ENCODE data around the gene CEP83. TPM values are rescaled to one million over a fixed set of nuclear protein-coding genes. Genes with fewer than 3 reads are reported as not detected.

CEP83 gene
- total RNA-seq, 6 experiments from 2014 or later = 7.2 to 8.8 (median 7.8) TPM

DNA sequence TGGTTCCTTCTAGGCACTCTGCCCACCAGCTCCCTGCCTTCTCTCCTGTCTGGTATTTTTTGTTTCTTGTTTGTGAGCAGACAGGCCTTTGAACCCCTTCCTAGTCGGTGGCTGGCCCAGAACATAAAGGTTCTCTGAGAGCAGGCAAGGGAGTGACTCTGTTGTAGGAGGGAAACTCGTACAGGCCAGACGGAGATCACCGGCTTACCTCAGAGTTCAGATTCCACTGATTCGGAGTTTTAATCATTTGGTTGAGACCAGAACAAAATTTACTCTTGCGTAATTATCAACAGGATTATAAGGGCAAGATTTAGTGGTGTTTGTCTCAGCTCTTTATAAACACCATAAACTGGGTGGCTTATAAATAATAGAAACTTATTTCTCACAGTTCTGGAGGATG is 182.9 kb downstream of the CEP83 start:
- TF ChIP-seq CTCF (IDR thresholded peaks at IDR 0.05) = no peak
- peaks cover 2% of the 10 kb centered on the region; the same call in 1 of the 2 replicates for H3K4me1 Mint-ChIP-seq (ENCODE audit: low read depth)
- H3K4me3 Mint-ChIP-seq = no peak overlapping the region
- DNase-seq = no peak
- H3K9me3 Mint-ChIP-seq = no peaks in the 10 kb centered on the region
- H3K27me3 Mint-ChIP-seq (ENCODE audit: insufficient read depth) = peaks cover 8% of the 10 kb centered on the region
- no peak overlapping the region for H3K27ac Mint-ChIP-seq
- H3K36me3 Mint-ChIP-seq (ENCODE audit: low read depth) = no peaks in the 10 kb centered on the region

- Mint-ChIP-seq H3K4me3 (no peak overlapping the region), H3K9me3 (no peaks in the 10 kb centered on the region), H3K27ac (no peak overlapping the region), H3K36me3 (ENCODE audit: low read depth) (no peaks in the 10 kb centered on the region), H3K4me1 (ENCODE audit: low read depth) (peaks cover 9% of the 10 kb centered on the region), H3K27me3 (ENCODE audit: insufficient read depth) (peaks cover 7% of the 10 kb centered on the region)
- no peak for TF ChIP-seq CTCF (IDR thresholded peaks at IDR 0.05)
- DNase-seq = no peak
These were observed 186.4 kb downstream of the CEP83 start for GRCh38 chr12:94273272-94273671.

DNA sequence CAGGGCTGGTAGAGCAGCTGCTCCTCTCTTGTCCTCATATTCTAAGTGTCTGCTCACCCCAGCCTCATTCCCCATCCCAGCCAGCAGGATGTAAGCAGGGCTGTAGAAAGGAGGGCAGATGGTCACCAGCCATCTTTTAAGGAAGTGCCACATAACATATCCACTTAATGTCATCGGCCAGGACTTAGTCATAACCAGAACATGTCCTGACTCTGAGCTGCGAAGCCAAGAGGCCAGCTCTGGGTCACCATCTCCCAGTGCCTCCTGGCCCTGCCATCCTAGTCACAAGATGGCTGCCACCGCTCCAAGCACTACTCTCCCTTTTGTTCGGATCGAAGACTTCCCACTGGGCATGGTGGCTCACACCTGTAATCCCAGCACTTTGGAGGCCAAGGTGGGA is 187.4 kb downstream of the CEP83 start:
- no peak overlapping the region for H3K4me3 Mint-ChIP-seq
- peaks cover 8% of the 10 kb centered on the region for H3K27me3 Mint-ChIP-seq (ENCODE audit: insufficient read depth)
- no peak overlapping the region for H3K27ac Mint-ChIP-seq
- H3K9me3 Mint-ChIP-seq = no peaks in the 10 kb centered on the region
- no peak for DNase-seq
- no peaks in the 10 kb centered on the region for H3K36me3 Mint-ChIP-seq (ENCODE audit: low read depth)
- H3K4me1 Mint-ChIP-seq (ENCODE audit: low read depth) = peaks cover 19% of the 10 kb centered on the region
- no peak for TF ChIP-seq CTCF (IDR thresholded peaks at IDR 0.05)

DNA sequence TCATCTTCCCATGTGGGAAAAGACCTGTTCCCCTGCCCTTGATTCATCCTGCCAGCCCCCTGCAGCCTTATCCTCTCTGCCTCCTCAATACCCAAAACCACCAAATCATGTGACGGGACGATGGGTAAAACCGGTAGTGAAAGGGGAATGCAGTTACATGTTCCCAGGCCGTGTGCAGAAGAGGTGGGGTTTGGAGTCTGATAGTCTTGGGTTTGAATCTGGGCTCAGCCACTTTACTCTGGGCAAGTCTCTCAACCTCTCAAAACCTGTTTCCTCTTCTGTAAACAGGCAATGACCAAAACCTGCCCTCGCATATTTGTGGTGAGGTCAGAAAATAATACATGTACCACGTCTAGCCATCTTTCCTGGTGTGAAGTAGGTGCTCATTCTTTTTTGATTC is 188.3 kb downstream of the CEP83 start:
- H3K9me3 Mint-ChIP-seq = no peaks in the 10 kb centered on the region
- TF ChIP-seq CTCF (IDR thresholded peaks at IDR 0.05) = no peak
- peaks cover 28% of the 10 kb centered on the region for H3K4me1 Mint-ChIP-seq (ENCODE audit: low read depth)
- H3K27ac Mint-ChIP-seq = no peak overlapping the region
- no peak for DNase-seq
- H3K4me3 Mint-ChIP-seq = no peak overlapping the region
- H3K36me3 Mint-ChIP-seq (ENCODE audit: low read depth) = no peaks in the 10 kb centered on the region
- peaks cover 8% of the 10 kb centered on the region for H3K27me3 Mint-ChIP-seq (ENCODE audit: insufficient read depth)

DNA sequence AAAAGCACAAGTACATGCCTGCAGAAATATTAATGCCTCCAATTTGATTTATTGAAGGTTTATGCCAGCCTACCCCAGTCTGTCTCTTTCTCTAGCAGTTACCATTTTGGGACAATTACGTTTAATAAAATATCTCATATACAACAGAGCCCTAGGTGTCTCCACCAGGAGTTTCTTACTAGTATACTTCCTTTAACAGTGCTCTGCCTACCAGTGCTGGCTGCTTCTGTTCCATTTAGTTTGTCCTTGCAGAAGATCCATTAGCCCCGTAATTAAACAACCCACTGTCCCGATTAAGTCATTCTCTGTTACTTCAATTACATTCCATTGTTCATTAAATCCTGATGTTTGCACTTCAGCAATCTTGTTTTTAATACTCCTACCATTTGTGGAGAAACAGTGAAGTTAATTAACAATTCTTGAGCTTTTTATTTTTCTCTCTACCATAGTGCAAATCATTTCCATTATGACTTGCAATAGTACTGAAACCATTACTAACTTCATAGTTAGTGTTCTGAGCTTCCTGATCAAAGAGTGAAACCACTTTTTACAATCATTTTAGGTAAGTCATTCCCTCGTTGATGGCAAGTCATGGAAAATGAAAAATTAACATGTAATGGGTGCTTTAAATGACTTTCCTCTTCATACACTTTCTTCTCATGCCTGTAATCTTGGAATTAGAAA is 190.2 kb downstream of the CEP83 start:
- H3K36me3 Mint-ChIP-seq (ENCODE audit: low read depth) = no peaks in the 10 kb centered on the region
- no peak for DNase-seq
- peaks cover 8% of the 10 kb centered on the region for H3K27me3 Mint-ChIP-seq (ENCODE audit: insufficient read depth)
- no peak overlapping the region for H3K4me3 Mint-ChIP-seq
- TF ChIP-seq CTCF (IDR thresholded peaks at IDR 0.05) = no peak
- no peak overlapping the region for H3K27ac Mint-ChIP-seq
- peaks cover 47% of the 10 kb centered on the region for H3K4me1 Mint-ChIP-seq (ENCODE audit: low read depth)
- H3K9me3 Mint-ChIP-seq = no peaks in the 10 kb centered on the region

Data from HFFc6 (cell line).